ENCODE results near the gene CDK14. TPM values are rescaled to one million over a fixed set of nuclear protein-coding genes. Genes with fewer than 3 reads are reported as not detected.

Gene CDK14
- total and polyA plus RNA-seq, 11 donors: 2.9 to 37.7 (median 21.3) TPM

DNA sequence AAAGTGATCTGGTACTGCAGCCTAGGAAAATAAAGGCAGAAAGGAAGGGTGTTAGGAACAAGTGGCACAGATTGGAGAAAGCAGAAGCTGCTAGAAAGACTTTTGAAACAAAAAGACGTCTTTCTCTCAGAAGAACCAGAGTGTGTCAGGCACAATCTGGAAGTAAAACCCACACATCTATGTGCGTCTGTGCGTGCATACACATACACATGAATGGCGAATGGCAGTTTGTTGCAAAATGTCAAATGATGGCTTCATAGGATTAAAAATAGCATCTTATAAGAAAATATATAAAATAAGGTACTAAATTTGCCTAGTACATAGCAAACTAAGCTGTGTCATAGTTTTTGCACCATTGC, 246.3 kb downstream of the CDK14 start:
- Histone ChIP-seq H3K27me3 (no peaks in the 10 kb centered on the region), H3K27ac (no peak overlapping the region), H3K36me3 (no peaks in the 10 kb centered on the region), H3K4me3 (no peak overlapping the region), H3K9me3 (peaks cover 0 to 22% (median 5%) of the 10 kb centered on the region in 12 donors), H3K4me1 (peaks cover 0 to 26% (median 3%) of the 10 kb centered on the region in 12 donors)
- ATAC-seq (no peak), DNase-seq (no peak)
- intact Hi-C loops (cut with DNase I): no loop called here
- 88 to 93% (median 90%) methylated on average over 4 of the region's 4 CpGs for WGBS, 4 donors
- TF ChIP-seq, protein P1, sequence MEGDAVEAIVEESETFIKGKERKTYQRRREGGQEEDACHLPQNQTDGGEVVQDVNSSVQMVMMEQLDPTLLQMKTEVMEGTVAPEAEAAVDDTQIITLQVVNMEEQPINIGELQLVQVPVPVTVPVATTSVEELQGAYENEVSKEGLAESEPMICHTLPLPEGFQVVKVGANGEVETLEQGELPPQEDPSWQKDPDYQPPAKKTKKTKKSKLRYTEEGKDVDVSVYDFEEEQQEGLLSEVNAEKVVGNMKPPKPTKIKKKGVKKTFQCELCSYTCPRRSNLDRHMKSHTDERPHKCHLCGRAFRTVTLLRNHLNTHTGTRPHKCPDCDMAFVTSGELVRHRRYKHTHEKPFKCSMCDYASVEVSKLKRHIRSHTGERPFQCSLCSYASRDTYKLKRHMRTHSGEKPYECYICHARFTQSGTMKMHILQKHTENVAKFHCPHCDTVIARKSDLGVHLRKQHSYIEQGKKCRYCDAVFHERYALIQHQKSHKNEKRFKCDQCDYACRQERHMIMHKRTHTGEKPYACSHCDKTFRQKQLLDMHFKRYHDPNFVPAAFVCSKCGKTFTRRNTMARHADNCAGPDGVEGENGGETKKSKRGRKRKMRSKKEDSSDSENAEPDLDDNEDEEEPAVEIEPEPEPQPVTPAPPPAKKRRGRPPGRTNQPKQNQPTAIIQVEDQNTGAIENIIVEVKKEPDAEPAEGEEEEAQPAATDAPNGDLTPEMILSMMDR (IDR thresholded peaks at IDR 0.05): no peak
- TF ChIP-seq POLR2A (IDR thresholded peaks at IDR 0.05): no peak

DNA sequence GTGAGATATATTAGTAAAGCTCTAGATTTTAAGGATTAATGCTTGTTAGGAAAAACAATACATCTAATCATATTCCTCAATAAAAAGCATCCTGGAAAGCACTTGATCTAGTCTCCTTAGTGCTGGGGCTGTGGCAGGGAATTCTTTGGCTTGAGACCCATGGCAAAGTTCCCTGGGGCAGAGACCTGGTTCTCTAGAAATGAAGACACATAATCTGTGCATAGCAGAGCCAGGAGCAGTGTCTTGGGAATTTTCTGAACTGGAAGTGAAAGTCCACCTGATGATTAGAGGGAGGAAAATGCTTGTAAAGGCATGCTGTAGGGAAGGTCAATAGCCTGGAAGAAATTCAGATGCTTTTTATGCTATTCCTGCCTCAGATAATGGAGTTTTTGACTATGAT, 247.4 kb downstream of the CDK14 start:
- Histone ChIP-seq H3K27me3 (no peaks in the 10 kb centered on the region), H3K27ac (no peak overlapping the region), H3K36me3 (no peaks in the 10 kb centered on the region), H3K4me1 (peaks cover 0 to 26% (median 3%) of the 10 kb centered on the region in 12 donors), H3K9me3 (peaks cover 0 to 12% (median 3%) of the 10 kb centered on the region in 12 donors), H3K4me3 (no peak overlapping the region)
- no peak for TF ChIP-seq POLR2A (IDR thresholded peaks at IDR 0.05)
- TF ChIP-seq, protein P1 (IDR thresholded peaks at IDR 0.05): no peak
- intact Hi-C loops (cut with DNase I): no loop called here
- DNase-seq (no peak), ATAC-seq (no peak)

DNA sequence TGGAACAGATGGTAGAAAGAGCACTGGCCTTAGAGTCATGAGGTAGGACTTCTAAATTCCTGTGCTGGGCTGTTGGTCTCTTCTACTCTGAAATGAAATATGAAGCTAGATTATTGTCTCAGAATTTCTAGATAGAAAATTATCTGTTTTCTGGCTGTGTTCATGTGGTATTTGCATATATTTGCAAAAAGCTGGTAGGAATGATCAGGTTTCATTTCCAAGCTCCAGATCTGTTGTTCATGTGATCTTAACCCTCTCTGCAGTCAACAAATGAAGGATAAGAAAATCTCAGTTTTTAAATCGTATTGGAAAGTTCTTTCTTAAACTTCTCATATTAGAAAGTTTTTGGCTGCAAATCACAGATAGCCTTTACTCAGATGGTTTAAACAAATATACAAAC, 248.3 kb downstream of the CDK14 start:
- Histone ChIP-seq H3K27me3 (no peaks in the 10 kb centered on the region), H3K4me1 (peaks cover 0 to 26% (median 3%) of the 10 kb centered on the region in 12 donors), H3K9me3 (peaks cover 0 to 3% (median 0%) of the 10 kb centered on the region in 12 donors), H3K4me3 (no peak overlapping the region), H3K27ac (no peak overlapping the region), H3K36me3 (no peaks in the 10 kb centered on the region)
- WGBS, 4 donors: 76 to 86% (median 81%) methylated on average over 1 of the region's 1 CpG
- ATAC-seq (no peak), DNase-seq (no peak)
- TF ChIP-seq POLR2A (IDR thresholded peaks at IDR 0.05): no peak
- TF ChIP-seq, protein P1 (IDR thresholded peaks at IDR 0.05): no peak
- intact Hi-C loops (cut with DNase I): no loop called here

DNA sequence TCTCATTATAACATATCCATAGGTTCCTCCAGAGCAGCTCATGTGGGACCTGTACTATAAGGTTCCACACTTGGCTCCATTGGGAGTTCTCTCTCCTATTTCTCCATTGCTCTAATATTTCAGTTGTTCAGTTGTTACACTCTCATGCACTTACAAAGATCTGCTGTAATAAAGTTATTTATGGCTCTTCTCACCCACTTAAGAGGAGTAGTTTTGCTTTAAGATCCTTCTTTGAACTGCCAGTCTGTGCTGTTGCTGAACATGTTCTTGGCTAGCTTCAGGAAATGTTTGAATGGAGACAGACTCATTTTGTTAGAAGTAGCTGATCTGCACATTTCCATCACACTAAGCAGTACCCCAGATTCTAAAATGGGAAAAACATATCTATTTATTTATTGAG, 250.1 kb downstream of the CDK14 start:
- intact Hi-C loops (cut with DNase I): no loop called here
- peaks cover 0 to 26% (median 3%) of the 10 kb centered on the region in 12 donors for H3K4me1 ChIP-seq
- TF ChIP-seq, protein P1 (IDR thresholded peaks at IDR 0.05): no peak
- no peak for TF ChIP-seq POLR2A (IDR thresholded peaks at IDR 0.05)

More for the DNA sequence above, 250.1 kb downstream of the CDK14 start:
- Histone ChIP-seq H3K4me3 (no peak overlapping the region), H3K27me3 (no peaks in the 10 kb centered on the region), H3K27ac (no peak overlapping the region), H3K36me3 (no peaks in the 10 kb centered on the region), H3K9me3 (no peaks in the 10 kb centered on the region)
- ATAC-seq: peak in 3 of 4 donors; percentile 52 to 85 (median 74)
- DNase-seq: no peak

Data from heart left ventricle (tissue), 16 donors.